ENCODE data around the gene IQCF5. TPM values are rescaled to one million over a fixed set of nuclear protein-coding genes. Genes with fewer than 3 reads are reported as not detected.
"Not testable (repeated sequence)": the region's sequence is repeated elsewhere in the genome, so short reads cannot be mapped to it uniquely, and the experiment has no call there.

IQCF5 gene
- total RNA-seq, 4 donors from 2014 or later: not detected

DNA sequence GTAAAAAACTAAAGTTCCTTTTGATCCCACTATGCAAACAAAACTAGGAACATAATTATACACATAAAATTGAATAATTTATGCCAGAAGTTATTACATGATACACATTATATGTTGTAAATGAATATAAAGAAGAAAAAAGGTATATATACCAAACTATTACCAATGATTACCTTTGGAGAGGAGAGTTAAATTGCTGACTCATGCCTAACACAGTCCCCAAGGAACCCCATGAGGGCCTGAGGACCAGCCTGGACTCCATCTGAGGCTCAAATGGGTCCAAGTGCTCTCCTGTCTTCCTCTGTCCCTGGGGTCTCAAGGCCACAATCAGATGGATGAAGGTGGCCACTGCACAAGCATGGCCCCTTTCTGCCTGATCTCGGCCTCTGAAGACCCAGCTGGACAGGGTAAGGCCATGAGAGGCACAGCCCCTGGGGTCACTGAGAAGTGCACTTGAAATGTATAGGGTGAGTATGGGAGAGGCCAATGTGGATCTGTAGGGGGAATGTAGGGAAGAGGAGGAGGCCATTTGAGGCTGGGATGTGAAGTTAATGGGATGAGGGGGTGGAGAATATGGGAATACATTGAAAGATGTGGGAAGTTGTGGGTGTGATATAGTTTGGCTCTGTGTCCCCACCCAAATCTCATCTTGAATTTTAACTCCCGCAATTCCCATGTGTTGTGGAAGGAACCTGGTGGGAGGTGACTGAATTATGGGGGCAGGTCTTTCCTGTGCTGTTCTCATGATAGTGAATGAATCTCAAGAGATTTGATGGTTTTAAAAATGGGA, 28.8 kb upstream of the IQCF5 start:
- TF ChIP-seq POLR2A (IDR thresholded peaks at IDR 0.05): no peak
- TF ChIP-seq, protein P1, sequence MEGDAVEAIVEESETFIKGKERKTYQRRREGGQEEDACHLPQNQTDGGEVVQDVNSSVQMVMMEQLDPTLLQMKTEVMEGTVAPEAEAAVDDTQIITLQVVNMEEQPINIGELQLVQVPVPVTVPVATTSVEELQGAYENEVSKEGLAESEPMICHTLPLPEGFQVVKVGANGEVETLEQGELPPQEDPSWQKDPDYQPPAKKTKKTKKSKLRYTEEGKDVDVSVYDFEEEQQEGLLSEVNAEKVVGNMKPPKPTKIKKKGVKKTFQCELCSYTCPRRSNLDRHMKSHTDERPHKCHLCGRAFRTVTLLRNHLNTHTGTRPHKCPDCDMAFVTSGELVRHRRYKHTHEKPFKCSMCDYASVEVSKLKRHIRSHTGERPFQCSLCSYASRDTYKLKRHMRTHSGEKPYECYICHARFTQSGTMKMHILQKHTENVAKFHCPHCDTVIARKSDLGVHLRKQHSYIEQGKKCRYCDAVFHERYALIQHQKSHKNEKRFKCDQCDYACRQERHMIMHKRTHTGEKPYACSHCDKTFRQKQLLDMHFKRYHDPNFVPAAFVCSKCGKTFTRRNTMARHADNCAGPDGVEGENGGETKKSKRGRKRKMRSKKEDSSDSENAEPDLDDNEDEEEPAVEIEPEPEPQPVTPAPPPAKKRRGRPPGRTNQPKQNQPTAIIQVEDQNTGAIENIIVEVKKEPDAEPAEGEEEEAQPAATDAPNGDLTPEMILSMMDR (IDR thresholded peaks at IDR 0.05 in 4 of 5, conservative IDR thresholded peaks at IDR 0.05 in 1 of 5): no peak
- in situ Hi-C loops (cut with MboI; ENCODE audit: low sequenced_read_pairs in 4 of 4) (no loop called here), intact Hi-C loops (cut with DNase I; ENCODE audit: low total_unique reads) (no loop called here)
- no peak for DNase-seq
- ATAC-seq: no peak
- H3K27me3 ChIP-seq: no peaks in the 10 kb centered on the region
- H3K36me3 ChIP-seq: no peaks in the 10 kb centered on the region
- no peaks in the 10 kb centered on the region for H3K4me1 ChIP-seq
- H3K4me3 ChIP-seq: no peak overlapping the region
- no peaks in the 10 kb centered on the region for H3K9me3 ChIP-seq
- H3K27ac ChIP-seq: no peak overlapping the region

DNA sequence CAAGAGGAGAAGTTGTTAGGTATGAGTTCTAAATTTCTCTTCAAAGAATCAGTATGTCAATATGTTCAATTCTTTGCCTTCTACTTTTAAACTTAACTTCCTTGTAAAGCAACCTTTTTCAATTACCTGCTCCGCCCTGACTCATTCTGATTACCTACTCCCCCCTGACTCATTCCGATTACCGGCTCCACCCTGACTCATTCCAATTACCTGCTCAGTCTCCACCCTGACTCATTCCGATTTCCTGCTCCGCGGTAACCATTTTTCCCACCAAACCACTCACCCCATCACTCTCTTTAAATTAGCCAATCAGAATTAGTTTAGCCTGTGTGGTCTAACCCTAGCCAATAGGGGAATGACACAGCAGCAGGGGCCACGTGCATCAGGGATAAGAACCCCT, 27.0 kb upstream of the IQCF5 start:
- in situ Hi-C loops (cut with MboI; ENCODE audit: low sequenced_read_pairs in 4 of 4); H3K4me3 ChIP-seq; DNase-seq; intact Hi-C loops (cut with DNase I; ENCODE audit: low total_unique reads); H3K27ac ChIP-seq; H3K9me3 ChIP-seq; H3K27me3 ChIP-seq; H3K4me1 ChIP-seq; H3K36me3 ChIP-seq; ATAC-seq: not testable (repeated sequence)

DNA sequence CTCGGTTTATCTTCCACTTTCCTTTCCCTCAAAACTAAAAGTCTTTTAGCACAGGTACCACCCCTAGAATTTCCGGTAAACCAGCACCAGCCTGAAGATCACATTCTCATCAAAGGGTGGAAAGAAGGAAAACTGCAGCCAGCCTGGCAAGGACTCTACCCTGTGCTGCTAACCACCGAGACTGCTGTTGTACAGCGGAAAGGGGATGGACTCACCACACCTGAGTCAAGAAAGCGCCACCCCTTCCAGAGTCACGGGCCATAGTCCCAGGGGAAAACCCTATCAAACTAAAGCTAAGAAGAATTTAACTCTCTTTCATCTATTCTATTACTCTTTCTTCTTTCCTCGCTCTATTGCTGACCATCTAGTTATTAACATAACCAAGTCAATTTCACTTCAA, 24.6 kb upstream of the IQCF5 start:
- in situ Hi-C loops (cut with MboI; ENCODE audit: low sequenced_read_pairs in 4 of 4); H3K9me3 ChIP-seq: not testable (repeated sequence)

DNA sequence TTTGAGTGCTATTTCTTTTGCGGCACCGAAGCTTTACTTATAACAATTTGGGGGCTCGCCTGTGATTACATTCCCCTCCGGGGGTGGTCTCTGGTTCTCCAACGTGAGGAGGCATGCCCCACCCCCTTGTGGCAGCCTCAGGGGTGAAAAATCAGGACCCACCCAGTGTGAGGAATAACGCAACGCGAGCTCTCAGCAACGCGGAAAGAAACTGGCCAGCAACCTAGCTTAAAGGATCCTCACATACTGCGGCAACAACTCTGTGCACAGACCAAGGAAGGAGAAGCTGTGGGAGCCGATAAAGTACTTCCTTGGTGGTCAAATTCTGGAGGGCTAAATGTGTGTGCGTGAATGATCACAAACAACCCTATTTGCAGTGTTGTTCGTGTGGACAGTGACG, 22.0 kb upstream of the IQCF5 start:
- Histone ChIP-seq H3K4me3 (no peak overlapping the region), H3K27ac (no peak overlapping the region), H3K36me3 (no peaks in the 10 kb centered on the region), H3K27me3 (no peaks in the 10 kb centered on the region), H3K4me1 (no peaks in the 10 kb centered on the region), H3K9me3 (no peaks in the 10 kb centered on the region)
- in situ Hi-C loops (cut with MboI; ENCODE audit: low sequenced_read_pairs in 4 of 4): no loop called here
- intact Hi-C loops (cut with DNase I; ENCODE audit: low total_unique reads): no loop called here
- TF ChIP-seq, protein P1 (IDR thresholded peaks at IDR 0.05 in 4 of 5, conservative IDR thresholded peaks at IDR 0.05 in 1 of 5): no peak
- TF ChIP-seq POLR2A (IDR thresholded peaks at IDR 0.05): no peak
- DNase-seq: no peak
- no peak for ATAC-seq

More for the DNA sequence above, 24.6 kb upstream of the IQCF5 start:
- H3K36me3 ChIP-seq; ATAC-seq; H3K4me1 ChIP-seq; H3K27me3 ChIP-seq; DNase-seq; H3K27ac ChIP-seq; H3K4me3 ChIP-seq; intact Hi-C loops (cut with DNase I; ENCODE audit: low total_unique reads): not testable (repeated sequence)

DNA sequence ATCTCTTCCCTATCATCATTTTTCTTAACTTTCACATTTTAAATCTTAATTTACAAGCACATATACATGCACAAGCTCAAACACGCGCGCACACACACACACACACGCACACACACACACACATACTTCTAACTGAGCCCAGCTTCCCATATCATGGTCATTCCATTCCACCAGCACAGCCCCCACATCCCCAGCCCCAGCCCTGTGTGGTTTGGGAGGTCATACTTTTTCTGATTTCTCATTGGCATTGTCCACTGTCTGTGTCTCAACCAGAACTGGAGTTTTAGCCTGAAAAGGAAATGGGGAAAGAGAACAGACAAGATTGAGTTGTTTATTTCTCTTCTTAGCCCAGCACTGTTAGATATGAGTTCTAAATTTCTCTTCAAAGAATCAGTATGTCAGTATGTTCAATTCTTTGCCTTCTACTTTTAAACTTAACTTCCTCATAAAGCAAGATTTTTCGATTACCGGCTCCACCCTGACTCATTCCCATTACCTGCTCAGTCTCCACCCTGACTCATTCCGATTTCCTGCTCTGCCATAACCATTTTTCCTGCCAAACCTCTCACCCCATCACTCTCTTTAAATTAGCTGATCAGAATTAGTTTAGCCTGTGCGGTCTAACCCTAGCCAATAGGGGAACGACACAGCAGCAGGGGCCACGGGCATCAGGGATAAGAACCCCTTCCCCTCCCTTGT, 21.4 kb upstream of the IQCF5 start:
- intact Hi-C loops (cut with DNase I; ENCODE audit: low total_unique reads) (no loop called here), in situ Hi-C loops (cut with MboI; ENCODE audit: low sequenced_read_pairs in 4 of 4) (no loop called here)
- H3K27me3 ChIP-seq: no peaks in the 10 kb centered on the region
- no peak overlapping the region for H3K27ac ChIP-seq
- no peaks in the 10 kb centered on the region for H3K4me1 ChIP-seq
- no peak for DNase-seq
- H3K36me3 ChIP-seq: no peaks in the 10 kb centered on the region
- H3K4me3 ChIP-seq: no peak overlapping the region
- ATAC-seq: no peak
- TF ChIP-seq, protein P1 (IDR thresholded peaks at IDR 0.05 in 4 of 5, conservative IDR thresholded peaks at IDR 0.05 in 1 of 5): no peak
- TF ChIP-seq POLR2A (IDR thresholded peaks at IDR 0.05): no peak
- no peaks in the 10 kb centered on the region for H3K9me3 ChIP-seq
